GM18861 (cell line): ENCODE measurements around the gene TMEM98.
"Not testable (repeated sequence)": the region's sequence is repeated elsewhere in the genome, so short reads cannot be mapped to it uniquely, and the experiment has no call there.

Source experiments
- ATAC-seq: cut with Tn5 transposase; IDR thresholded peaks from one replicate; pipeline ENCODE4 v1.9.1; 2021; ENCODE audit not compliant: unreplicated experiment

The TMEM98 gene

GRCh38 chr17:32976605-32977004 lies 48.7 kb downstream of the TMEM98 start:
- ATAC-seq: no peak

GRCh38 chr17:32980230-32980629 lies 52.3 kb downstream of the TMEM98 start:
- ATAC-seq: no peak

GRCh38 chr17:32981611-32982010 lies 53.7 kb downstream of the TMEM98 start:
- ATAC-seq: not testable (repeated sequence)

GRCh38 chr17:32985050-32985756 lies 57.2 kb downstream of the TMEM98 start:
- ATAC-seq: no peak

- ATAC-seq: not testable (repeated sequence)
Observed at GRCh38 chr17:32987453-32987805, 59.5 kb downstream of the TMEM98 start.

GRCh38 chr17:32987868-32988267 lies 59.9 kb downstream of the TMEM98 start:
- ATAC-seq: not testable (repeated sequence)

- ATAC-seq: no peak
Observed at GRCh38 chr17:32988481-32989101, 60.6 kb downstream of the TMEM98 start.

GRCh38 chr17:32992321-32993033 lies 64.5 kb downstream of the TMEM98 start:
- no peak for ATAC-seq

- no peak for ATAC-seq
Observed at GRCh38 chr17:32993977-32994376, 66.0 kb downstream of the TMEM98 start.
